ENCODE measurements around the gene SCARB1. TPM values are rescaled to one million over a fixed set of nuclear protein-coding genes. Genes with fewer than 3 reads are reported as not detected.

Gene SCARB1
- total and polyA plus RNA-seq, 7 experiments from 2014 or later: 2.2 to 7.1 (median 4.0) TPM

DNA sequence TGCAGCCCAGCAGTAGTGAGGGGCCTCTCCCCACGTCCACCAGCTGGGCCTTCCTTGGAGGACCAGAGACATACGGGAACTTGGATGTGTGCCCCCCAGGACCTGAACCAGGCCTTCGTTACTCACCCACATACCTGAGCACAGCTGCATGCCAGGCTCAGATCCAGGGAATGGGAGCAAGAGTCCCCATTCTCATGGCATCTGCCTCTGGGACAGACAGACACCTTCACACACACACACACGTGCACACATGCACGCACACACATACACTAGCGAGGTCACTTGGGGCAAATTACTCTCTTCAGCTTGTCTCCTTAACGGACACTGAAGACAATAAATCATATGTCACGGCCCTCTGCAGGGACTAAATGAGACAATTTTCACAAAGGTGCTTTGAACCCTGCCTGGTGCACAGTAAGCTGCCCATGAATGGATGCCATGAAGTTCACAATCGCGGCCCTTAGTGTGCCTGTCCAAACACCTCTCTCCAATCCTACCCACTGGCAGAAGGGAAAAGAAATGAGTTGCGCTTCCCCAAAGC, 5.7 kb downstream of the SCARB1 start:
- Mint-ChIP-seq H3K4me1 (peaks cover 4 to 14% (median 7%) of the 10 kb centered on the region in 7 donors), H3K9me3 (no peaks in the 10 kb centered on the region), H3K27ac (no peak overlapping the region), H3K4me3 (no peak overlapping the region), H3K36me3 (peaks cover 0 to 4% (median 0%) of the 10 kb centered on the region in 5 donors), H3K27me3 (peaks cover 0 to 4% (median 0%) of the 10 kb centered on the region in 5 donors)
- Histone ChIP-seq H3K27ac (ENCODE audit: low read depth, low read length) (no peak overlapping the region), H3K36me3 (ENCODE audit: control insufficient read depth in 2 of 3, insufficient read depth in 3 of 3, low read length in 3 of 3) (no peaks in the 10 kb centered on the region), H3K4me3 (ENCODE audit: low read length) (no peak overlapping the region), H3K4me1 (ENCODE audit: control insufficient read depth in 2 of 2, insufficient read depth in 2 of 2, low read length in 2 of 2) (no peaks in the 10 kb centered on the region), H3K27me3 (ENCODE audit: control insufficient read depth in 2 of 2, insufficient read depth in 2 of 2, low read length in 2 of 2) (no peaks in the 10 kb centered on the region), H3K9me3 (ENCODE audit: control insufficient read depth in 2 of 3, low read length in 3 of 3) (no peaks in the 10 kb centered on the region)
- ATAC-seq (no peak), DNase-seq (no peak)
- intact Hi-C loops (cut with micrococcal nuclease): no loop called here
- POLR2A ChIA-PET: no interaction called here
- CTCF ChIA-PET: interaction anchor here (0.5 kb wide), 1 partner anchor 10 kb away, joined by 3 read pairs; no protein-coding TSS in a partner anchor

DNA sequence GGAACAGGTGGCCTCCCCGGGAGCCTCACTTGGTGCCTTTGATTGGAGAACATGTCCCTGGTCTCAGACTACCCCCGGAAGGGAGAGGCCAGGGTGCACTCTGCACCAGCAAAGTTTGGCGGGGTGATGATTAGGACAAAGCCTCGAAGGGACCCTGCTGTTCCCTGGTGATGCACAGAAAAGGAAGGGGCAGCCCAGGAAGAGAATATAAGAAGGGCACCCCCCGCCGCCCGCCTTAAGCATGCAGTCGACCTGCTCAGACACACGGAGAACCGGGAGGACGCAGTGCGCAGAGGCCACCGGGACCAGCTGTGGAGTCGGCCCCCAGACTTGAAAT, 6.9 kb downstream of the SCARB1 start:
- DNase-seq (no peak), ATAC-seq (no peak)
- no peaks in the 10 kb centered on the region for H3K36me3 ChIP-seq (ENCODE audit: control insufficient read depth in 2 of 3, insufficient read depth in 3 of 3, low read length in 3 of 3)
- H3K4me1 ChIP-seq (ENCODE audit: control insufficient read depth in 2 of 2, insufficient read depth in 2 of 2, low read length in 2 of 2): no peaks in the 10 kb centered on the region
- intact Hi-C loops (cut with micrococcal nuclease): no loop called here
- Mint-ChIP-seq H3K36me3 (peaks cover 0 to 4% (median 0%) of the 10 kb centered on the region in 5 donors), H3K4me3 (no peak overlapping the region), H3K4me1 (peaks cover 0 to 17% (median 7%) of the 10 kb centered on the region in 7 donors), H3K27me3 (no peaks in the 10 kb centered on the region), H3K9me3 (no peaks in the 10 kb centered on the region), H3K27ac (no peak overlapping the region)
- no peak overlapping the region for H3K27ac ChIP-seq (ENCODE audit: low read depth, low read length)
- no peaks in the 10 kb centered on the region for H3K27me3 ChIP-seq (ENCODE audit: control insufficient read depth in 2 of 2, insufficient read depth in 2 of 2, low read length in 2 of 2)
- ChIA-PET POLR2A (no interaction called here), CTCF (interaction anchor here (0.6 kb wide), 1 partner anchor 132 kb away, joined by 3 read pairs; no protein-coding TSS in a partner anchor)
- H3K4me3 ChIP-seq (ENCODE audit: low read length): no peak overlapping the region
- H3K9me3 ChIP-seq (ENCODE audit: control insufficient read depth in 2 of 3, low read length in 3 of 3): no peaks in the 10 kb centered on the region

DNA sequence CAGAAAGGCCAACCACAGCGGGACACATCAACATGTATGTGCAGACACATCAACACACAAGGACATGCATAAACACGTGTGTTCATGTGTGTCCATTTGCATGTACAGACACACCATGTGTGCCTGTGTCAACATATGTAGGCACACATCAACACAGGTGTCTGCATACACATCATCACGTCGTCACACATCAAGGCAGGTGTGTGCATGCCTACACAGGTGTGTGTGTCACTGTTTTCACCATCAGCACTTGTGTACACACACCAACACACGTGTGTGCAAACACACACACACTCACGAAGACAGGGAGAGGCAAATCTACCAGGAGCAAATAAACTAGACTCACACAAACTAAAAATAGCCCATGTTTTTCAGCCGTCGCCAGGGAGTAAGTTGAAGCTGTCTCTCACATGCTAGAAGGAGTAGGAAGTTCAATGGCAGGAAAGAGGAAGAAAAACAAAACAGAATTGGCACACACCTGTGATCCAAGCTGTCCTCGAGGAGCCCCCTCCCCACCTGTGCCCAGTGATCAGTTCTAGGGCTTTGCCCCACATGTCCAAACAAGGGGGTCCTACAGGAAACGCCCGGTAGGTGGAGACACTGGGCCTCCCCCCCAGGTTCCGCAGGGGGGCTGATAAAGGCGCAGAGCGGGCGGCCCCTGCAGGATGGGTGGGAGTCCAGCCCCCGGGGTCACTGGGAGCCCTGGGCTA, 7.4 kb downstream of the SCARB1 start:
- ATAC-seq (no peak), DNase-seq (no peak)
- H3K4me1 Mint-ChIP-seq: peaks cover 0 to 18% (median 7%) of the 10 kb centered on the region in 7 donors
- no peaks in the 10 kb centered on the region for H3K27me3 Mint-ChIP-seq
- no peaks in the 10 kb centered on the region for H3K4me1 ChIP-seq (ENCODE audit: control insufficient read depth in 2 of 2, insufficient read depth in 2 of 2, low read length in 2 of 2)
- H3K36me3 Mint-ChIP-seq: peaks cover 0 to 4% (median 0%) of the 10 kb centered on the region in 5 donors
- ChIA-PET POLR2A (no interaction called here), CTCF (interaction anchor here (0.6 kb wide), 1 partner anchor 132 kb away, joined by 3 read pairs; no protein-coding TSS in a partner anchor)
- intact Hi-C loops (cut with micrococcal nuclease): no loop called here
- no peaks in the 10 kb centered on the region for H3K36me3 ChIP-seq (ENCODE audit: control insufficient read depth in 2 of 3, insufficient read depth in 3 of 3, low read length in 3 of 3)
- H3K9me3 ChIP-seq (ENCODE audit: control insufficient read depth in 2 of 3, low read length in 3 of 3): no peaks in the 10 kb centered on the region
- no peaks in the 10 kb centered on the region for H3K27me3 ChIP-seq (ENCODE audit: control insufficient read depth in 2 of 2, insufficient read depth in 2 of 2, low read length in 2 of 2)
- H3K27ac ChIP-seq (ENCODE audit: low read depth, low read length): no peak overlapping the region
- H3K27ac Mint-ChIP-seq: no peak overlapping the region
- H3K4me3 Mint-ChIP-seq: no peak overlapping the region
- no peaks in the 10 kb centered on the region for H3K9me3 Mint-ChIP-seq
- no peak overlapping the region for H3K4me3 ChIP-seq (ENCODE audit: low read length)

DNA sequence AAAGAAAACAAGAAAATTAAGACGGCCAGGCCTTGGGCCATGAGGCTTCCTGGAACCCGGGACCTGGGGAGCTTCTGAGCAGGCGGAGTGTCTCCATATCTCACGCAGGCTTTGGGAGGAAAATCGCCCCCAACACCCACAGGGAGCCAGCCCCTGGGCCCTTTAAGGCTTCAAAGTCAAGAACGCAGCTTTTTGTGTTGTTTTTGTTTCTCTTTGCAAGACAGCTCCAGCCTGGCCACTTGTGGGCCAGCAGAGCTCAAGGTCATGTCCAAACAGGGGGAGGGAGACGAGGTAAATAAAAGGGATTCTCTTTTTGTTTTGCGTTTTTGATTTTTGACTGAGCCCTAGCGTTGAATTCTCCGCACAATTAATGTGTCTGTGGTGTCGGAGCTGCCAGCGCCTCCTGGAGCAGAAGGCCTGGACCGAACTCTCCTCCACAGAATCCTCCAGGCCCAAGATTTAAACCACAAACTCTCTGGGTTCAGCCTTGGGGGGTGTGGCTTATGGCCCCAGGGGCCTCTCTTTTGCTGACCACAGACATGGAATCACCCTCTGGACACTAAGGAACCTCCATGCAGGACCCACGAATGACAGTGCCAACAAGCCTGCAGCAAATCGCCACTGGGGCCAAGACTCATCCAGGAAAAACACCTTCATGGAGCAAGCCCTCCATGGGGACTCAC, 8.2 kb downstream of the SCARB1 start:
- Mint-ChIP-seq H3K4me1 (peaks cover 0 to 18% (median 7%) of the 10 kb centered on the region in 7 donors), H3K27ac (no peak overlapping the region), H3K27me3 (no peaks in the 10 kb centered on the region), H3K9me3 (no peaks in the 10 kb centered on the region), H3K4me3 (no peak overlapping the region), H3K36me3 (peaks cover 0 to 4% (median 0%) of the 10 kb centered on the region in 5 donors)
- DNase-seq (no peak), ATAC-seq (no peak)
- Histone ChIP-seq H3K4me1 (ENCODE audit: control insufficient read depth in 2 of 2, insufficient read depth in 2 of 2, low read length in 2 of 2) (no peaks in the 10 kb centered on the region), H3K9me3 (ENCODE audit: control insufficient read depth in 2 of 3, low read length in 3 of 3) (no peaks in the 10 kb centered on the region), H3K4me3 (ENCODE audit: low read length) (no peak overlapping the region), H3K27me3 (ENCODE audit: control insufficient read depth in 2 of 2, insufficient read depth in 2 of 2, low read length in 2 of 2) (no peaks in the 10 kb centered on the region), H3K36me3 (ENCODE audit: control insufficient read depth in 2 of 3, insufficient read depth in 3 of 3, low read length in 3 of 3) (no peaks in the 10 kb centered on the region), H3K27ac (ENCODE audit: low read depth, low read length) (no peak overlapping the region)
- ChIA-PET POLR2A (no interaction called here), CTCF (no interaction called here)
- intact Hi-C loops (cut with micrococcal nuclease): no loop called here

DNA sequence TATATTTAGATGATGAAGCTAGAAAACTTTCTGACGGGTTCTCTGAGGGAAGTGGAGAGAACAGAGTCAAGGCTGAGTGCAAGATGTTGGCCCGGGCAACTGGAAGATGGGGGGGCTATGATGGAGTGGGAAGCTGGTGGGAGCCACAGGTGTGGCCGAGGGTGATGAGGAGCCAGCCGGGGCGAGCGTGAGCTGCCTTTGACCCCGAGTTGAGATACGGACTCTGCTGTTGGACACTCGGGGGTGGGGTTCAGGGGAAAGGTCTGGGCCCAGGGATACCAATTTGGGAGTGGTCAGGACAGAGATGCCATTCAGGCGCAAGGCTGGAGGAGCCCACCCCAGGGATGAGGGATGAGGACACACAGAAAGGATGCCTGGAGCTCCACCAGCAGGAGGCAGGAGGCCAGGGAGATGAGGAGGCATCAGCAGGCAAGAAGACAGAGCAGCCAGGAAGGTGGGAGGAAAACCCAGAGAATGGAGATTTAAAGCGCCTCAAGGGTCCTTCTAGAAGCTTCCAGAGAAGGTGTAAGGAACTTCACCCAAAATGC, 9.0 kb downstream of the SCARB1 start:
- Mint-ChIP-seq H3K27ac (no peak overlapping the region), H3K27me3 (no peaks in the 10 kb centered on the region), H3K9me3 (no peaks in the 10 kb centered on the region), H3K4me3 (no peak overlapping the region), H3K4me1 (peaks cover 0 to 18% (median 7%) of the 10 kb centered on the region in 7 donors), H3K36me3 (peaks cover 0 to 4% (median 0%) of the 10 kb centered on the region in 5 donors)
- no peaks in the 10 kb centered on the region for H3K9me3 ChIP-seq (ENCODE audit: control insufficient read depth in 2 of 3, low read length in 3 of 3)
- intact Hi-C loops (cut with micrococcal nuclease): no loop called here
- no peak overlapping the region for H3K27ac ChIP-seq (ENCODE audit: low read depth, low read length)
- no peaks in the 10 kb centered on the region for H3K36me3 ChIP-seq (ENCODE audit: control insufficient read depth in 2 of 3, insufficient read depth in 3 of 3, low read length in 3 of 3)
- no peaks in the 10 kb centered on the region for H3K4me1 ChIP-seq (ENCODE audit: control insufficient read depth in 2 of 2, insufficient read depth in 2 of 2, low read length in 2 of 2)
- H3K27me3 ChIP-seq (ENCODE audit: control insufficient read depth in 2 of 2, insufficient read depth in 2 of 2, low read length in 2 of 2): no peaks in the 10 kb centered on the region
- no peak overlapping the region for H3K4me3 ChIP-seq (ENCODE audit: low read length)
- DNase-seq: no peak
- ATAC-seq: no peak
- ChIA-PET CTCF (no interaction called here), POLR2A (interaction anchor here (0.6 kb wide), 1 partner anchor 228 kb away, joined by 5 read pairs; no protein-coding TSS in a partner anchor)

DNA sequence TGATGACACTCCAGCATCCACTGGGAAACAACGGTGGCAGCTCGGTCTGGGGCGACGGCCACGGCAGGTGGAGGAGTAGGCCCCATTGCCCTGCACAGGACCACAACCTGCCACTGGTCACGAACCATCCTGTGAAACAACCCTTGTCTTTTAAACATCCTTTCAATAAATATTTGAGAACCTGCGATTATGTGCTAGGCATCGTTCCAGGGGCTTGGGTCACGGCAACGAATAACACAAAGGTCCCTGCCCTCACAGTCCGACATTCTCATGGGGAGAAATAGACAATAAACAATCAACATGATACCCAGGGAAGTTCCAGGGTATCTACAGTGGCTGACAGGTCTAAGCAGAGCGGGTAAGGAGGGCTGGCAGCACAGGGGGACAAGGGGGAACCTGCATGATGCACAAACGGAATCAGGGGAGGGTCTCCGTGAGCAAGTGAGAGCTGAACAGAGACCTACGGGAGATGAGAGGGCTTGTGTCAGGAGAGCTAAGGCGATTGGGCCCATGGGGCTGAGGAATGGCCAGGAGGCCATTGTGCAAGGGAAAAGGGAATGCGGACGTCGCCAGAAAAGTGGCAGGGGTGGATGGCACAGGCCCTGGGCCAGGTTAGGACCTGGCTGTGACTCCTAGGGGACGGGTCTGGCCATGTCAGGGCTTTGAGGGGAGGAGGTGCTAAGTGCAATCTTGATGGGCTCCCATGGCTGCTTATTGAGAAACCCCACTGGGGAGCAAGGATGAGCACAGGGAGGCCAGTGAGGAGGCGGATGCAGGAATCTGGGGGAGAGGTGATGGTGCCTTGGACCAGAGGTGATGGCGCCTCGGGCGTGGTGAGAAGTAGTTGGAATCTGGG, 9.7 kb downstream of the SCARB1 start:
- no peak overlapping the region for H3K27ac Mint-ChIP-seq
- Histone ChIP-seq H3K36me3 (ENCODE audit: control insufficient read depth in 2 of 3, insufficient read depth in 3 of 3, low read length in 3 of 3) (no peaks in the 10 kb centered on the region), H3K27me3 (ENCODE audit: control insufficient read depth in 2 of 2, insufficient read depth in 2 of 2, low read length in 2 of 2) (no peaks in the 10 kb centered on the region), H3K4me1 (ENCODE audit: control insufficient read depth in 2 of 2, insufficient read depth in 2 of 2, low read length in 2 of 2) (no peaks in the 10 kb centered on the region), H3K9me3 (ENCODE audit: control insufficient read depth in 2 of 3, low read length in 3 of 3) (no peaks in the 10 kb centered on the region), H3K4me3 (ENCODE audit: low read length) (no peak overlapping the region), H3K27ac (ENCODE audit: low read depth, low read length) (no peak overlapping the region)
- no peaks in the 10 kb centered on the region for H3K27me3 Mint-ChIP-seq
- peaks cover 0 to 18% (median 7%) of the 10 kb centered on the region in 7 donors for H3K4me1 Mint-ChIP-seq
- H3K9me3 Mint-ChIP-seq: no peaks in the 10 kb centered on the region
- intact Hi-C loops (cut with micrococcal nuclease): no loop called here
- no peak overlapping the region for H3K4me3 Mint-ChIP-seq
- H3K36me3 Mint-ChIP-seq: peaks cover 0 to 4% (median 0%) of the 10 kb centered on the region in 5 donors
- no peak for DNase-seq
- ChIA-PET POLR2A (interaction anchor here (0.5 to 0.6 kb wide), 2 partner anchors 79 to 227 kb away, joined by 3 to 5 read pairs; no protein-coding TSS in a partner anchor), CTCF (no interaction called here)
- no peak for ATAC-seq
